Heart left ventricle (tissue), 13 donors: Measurements from ENCODE around the gene LCN1.

Experiments used
- POLR2A ChIP-seq, 2 donors: fragments of 450-650 bp; IDR thresholded peaks; one replicate each; pipeline ENCODE4 v1.6.1; 2017; ENCODE audit warnings: antibody characterized with exemption in 2 of 2, mild to moderate bottlenecking in 2 of 2, moderate library complexity in 2 of 2
- TF ChIP-seq, protein P1 (sequence below), 12 donors: fragments of 200-600 bp; sonication (generic) in 4 of 12; IDR thresholded peaks; one replicate each; pipeline versions ENCODE4 v1.5.0 to v1.8.0; 2018 to 2022; ENCODE audit warnings: antibody characterized with exemption in 12 of 12, mild to moderate bottlenecking in 5 of 12
- donor health status: ischemic (EF 13 %, LVEDD 7.1; RV severe dilation, severe dysfunction).
- donor health status: DM: no; HTN: yes; CAD: no.
- donor health status: DM: no; HTN: no; CAD: no.
- donor health status: ischemic (EF 25% LVEDD 6.9; RV normal size, moderate dysfunction).
- donor health status: ischemic (EF 25% LVEDD 5.7; RV mildly dilated, moderate dysfunction).
- donor health status: ischemic (EF 35%, LVEDD 5.7; RV mildly dilated, moderate dysfunction).
- donor health status: nonischemic (EF 11% LVEDD 7.7; RV severe dilation, severe dysfunction).
- donor health status: DM: yes; HTN: yes; CAD: no.
- donor health status: PGD.
- donor health status: ischemic (EF 29% LVEDD 5.4; RV normal size, mild dysfunction).
- donor health status: nonischemic (EF 23%, LVEDD 6.1; RV moderate dilation, normal function).

- no peak for TF ChIP-seq POLR2A (IDR thresholded peaks at IDR 0.05)
- TF ChIP-seq, protein P1, sequence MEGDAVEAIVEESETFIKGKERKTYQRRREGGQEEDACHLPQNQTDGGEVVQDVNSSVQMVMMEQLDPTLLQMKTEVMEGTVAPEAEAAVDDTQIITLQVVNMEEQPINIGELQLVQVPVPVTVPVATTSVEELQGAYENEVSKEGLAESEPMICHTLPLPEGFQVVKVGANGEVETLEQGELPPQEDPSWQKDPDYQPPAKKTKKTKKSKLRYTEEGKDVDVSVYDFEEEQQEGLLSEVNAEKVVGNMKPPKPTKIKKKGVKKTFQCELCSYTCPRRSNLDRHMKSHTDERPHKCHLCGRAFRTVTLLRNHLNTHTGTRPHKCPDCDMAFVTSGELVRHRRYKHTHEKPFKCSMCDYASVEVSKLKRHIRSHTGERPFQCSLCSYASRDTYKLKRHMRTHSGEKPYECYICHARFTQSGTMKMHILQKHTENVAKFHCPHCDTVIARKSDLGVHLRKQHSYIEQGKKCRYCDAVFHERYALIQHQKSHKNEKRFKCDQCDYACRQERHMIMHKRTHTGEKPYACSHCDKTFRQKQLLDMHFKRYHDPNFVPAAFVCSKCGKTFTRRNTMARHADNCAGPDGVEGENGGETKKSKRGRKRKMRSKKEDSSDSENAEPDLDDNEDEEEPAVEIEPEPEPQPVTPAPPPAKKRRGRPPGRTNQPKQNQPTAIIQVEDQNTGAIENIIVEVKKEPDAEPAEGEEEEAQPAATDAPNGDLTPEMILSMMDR (IDR thresholded peaks at IDR 0.05) = no peak
These were observed 49.2 kb upstream of the LCN1 start for GRCh38 chr9:135471791-135472640.
